HUES64 (cell line): ENCODE data around the gene TBC1D10A.

Source experiments
- H3K27ac ChIP-seq: 2 replicates; pipeline ENCODE4 v1.7.0; 2013; ENCODE audit warnings: low read depth, low read length, inconsistent platforms
- H3K27me3 ChIP-seq: 2 replicates; pipeline ENCODE4 v1.6.1; 2013; ENCODE audit warnings: mild to moderate bottlenecking, low read length; ENCODE audit not compliant: insufficient read depth
- H3K36me3 ChIP-seq: 2 replicates; pipeline ENCODE4 v1.6.1; 2013; ENCODE audit warnings: mild to moderate bottlenecking, low read length; ENCODE audit not compliant: insufficient read depth
- H3K4me1 ChIP-seq: 2 replicates; pipeline ENCODE4 v1.6.1; 2013; ENCODE audit warnings: mild to moderate bottlenecking, low read length, moderate library complexity; ENCODE audit not compliant: insufficient read depth
- H3K4me3 ChIP-seq: 2 replicates; pipeline ENCODE4 v1.5.1; 2013; ENCODE audit warnings: mild to moderate bottlenecking, low read length, moderate library complexity
- H3K9ac ChIP-seq: 2 replicates; pipeline ENCODE4 v1.6.1; 2013; ENCODE audit warnings: mild to moderate bottlenecking, low read depth, low read length
- H3K9me3 ChIP-seq: 2 replicates; pipeline ENCODE4 v1.6.1; 2013; ENCODE audit warnings: low read depth, low read length; ENCODE audit not compliant: insufficient read depth
- WGBS: fragments of 150-250, 120-280 bp; methylation state at CpG from one replicate; pipeline ENCODE4 v1.1.7; 2013; ENCODE audit warnings: missing lambda C conversion rate; 5-methylcytosine and 5-hydroxymethylcytosine counted together

TBC1D10A gene

GRCh38 chr22:30260682-30261081, 66.1 kb downstream of the TBC1D10A start:
- H3K9ac ChIP-seq, result no peak overlapping the region
- H3K9me3 ChIP-seq, result no peaks in the 10 kb centered on the region
- 90% methylated on average over 8 of the region's 8 CpGs for WGBS
- peaks cover 4% of the 10 kb centered on the region; the same call in 1 of the 2 replicates for H3K4me1 ChIP-seq
- H3K36me3 ChIP-seq, result no peaks in the 10 kb centered on the region
- H3K27me3 ChIP-seq, result peaks cover 4% of the 10 kb centered on the region; the same call in 1 of the 2 replicates
- H3K4me3 ChIP-seq, result no peak overlapping the region
- no peak overlapping the region for H3K27ac ChIP-seq

GRCh38 chr22:30260276-30260675, 66.5 kb downstream of the TBC1D10A start:
- Histone ChIP-seq H3K4me1 (peaks cover 4% of the 10 kb centered on the region; the same call in 1 of the 2 replicates), H3K27ac (no peak overlapping the region), H3K36me3 (no peaks in the 10 kb centered on the region), H3K9me3 (no peaks in the 10 kb centered on the region), H3K27me3 (peaks cover 4% of the 10 kb centered on the region; the same call in 1 of the 2 replicates), H3K9ac (no peak overlapping the region), H3K4me3 (no peak overlapping the region)
- 92% methylated on average over 11 of the region's 11 CpGs for WGBS

GRCh38 chr22:30254314-30254713, 72.4 kb downstream of the TBC1D10A start:
- no peak overlapping the region for H3K9ac ChIP-seq
- H3K27ac ChIP-seq, result no peak overlapping the region
- H3K27me3 ChIP-seq, result 0 out of 2 replicates have a peak, but pooled peaks cover 2% of the 10 kb centered on the region
- H3K4me1 ChIP-seq, result peaks cover 4% of the 10 kb centered on the region; the same call in 1 of the 2 replicates
- no peaks in the 10 kb centered on the region for H3K36me3 ChIP-seq
- no peak overlapping the region for H3K4me3 ChIP-seq
- 79% methylated on average over 6 of the region's 6 CpGs for WGBS
- no peaks in the 10 kb centered on the region for H3K9me3 ChIP-seq

GRCh38 chr22:30253205-30253852, 73.4 kb downstream of the TBC1D10A start:
- Histone ChIP-seq H3K9me3 (no peaks in the 10 kb centered on the region), H3K27ac (no peak overlapping the region), H3K36me3 (no peaks in the 10 kb centered on the region), H3K4me3 (no peak overlapping the region), H3K27me3 (0 out of 2 replicates have a peak, but pooled peaks cover 2% of the 10 kb centered on the region), H3K4me1 (peaks cover 4% of the 10 kb centered on the region; the same call in 1 of the 2 replicates), H3K9ac (no peak overlapping the region)
- 79% methylated on average over 22 of the region's 22 CpGs for WGBS

GRCh38 chr22:30252411-30253204, 74.1 kb downstream of the TBC1D10A start:
- 78% methylated on average over 22 of the region's 22 CpGs for WGBS
- Histone ChIP-seq H3K9ac (no peak overlapping the region), H3K27ac (no peak overlapping the region), H3K36me3 (no peaks in the 10 kb centered on the region), H3K4me3 (no peak overlapping the region), H3K9me3 (no peaks in the 10 kb centered on the region), H3K27me3 (0 out of 2 replicates have a peak, but pooled peaks cover 2% of the 10 kb centered on the region), H3K4me1 (no peaks in the 10 kb centered on the region)

GRCh38 chr22:30251711-30252110, 75.0 kb downstream of the TBC1D10A start:
- Histone ChIP-seq H3K4me1 (peaks cover 5% of the 10 kb centered on the region; the same call in 1 of the 2 replicates), H3K4me3 (no peak overlapping the region), H3K9ac (no peak overlapping the region), H3K27ac (no peak overlapping the region), H3K9me3 (no peaks in the 10 kb centered on the region), H3K27me3 (peaks cover 7% of the 10 kb centered on the region; the same call in 1 of the 2 replicates), H3K36me3 (no peaks in the 10 kb centered on the region)
- 91% methylated on average over 10 of the region's 10 CpGs for WGBS

- 79% methylated on average over 12 of the region's 12 CpGs for WGBS
- H3K27ac ChIP-seq, result no peak overlapping the region
- no peak overlapping the region for H3K9ac ChIP-seq
- no peaks in the 10 kb centered on the region for H3K9me3 ChIP-seq
- no peaks in the 10 kb centered on the region for H3K36me3 ChIP-seq
- H3K27me3 ChIP-seq, result peaks cover 5% of the 10 kb centered on the region; the same call in 1 of the 2 replicates
- peaks cover 8% of the 10 kb centered on the region; the same call in 1 of the 2 replicates for H3K4me1 ChIP-seq
- H3K4me3 ChIP-seq, result no peak overlapping the region
Observed at GRCh38 chr22:30250661-30251267, 76.0 kb downstream of the TBC1D10A start.

- H3K4me1 ChIP-seq, result peaks cover 13% of the 10 kb centered on the region; the same call in 1 of the 2 replicates
- no peaks in the 10 kb centered on the region for H3K9me3 ChIP-seq
- H3K36me3 ChIP-seq, result no peaks in the 10 kb centered on the region
- H3K27ac ChIP-seq, result no peak overlapping the region
- H3K27me3 ChIP-seq, result peaks cover 5% of the 10 kb centered on the region
- H3K4me3 ChIP-seq, result no peak overlapping the region
- 89% methylated on average over 3 of the region's 3 CpGs for WGBS
- no peak overlapping the region for H3K9ac ChIP-seq
Observed at GRCh38 chr22:30250039-30250565, 76.6 kb downstream of the TBC1D10A start.

GRCh38 chr22:30249049-30250038, 77.4 kb downstream of the TBC1D10A start:
- H3K9me3 ChIP-seq, result no peaks in the 10 kb centered on the region
- H3K36me3 ChIP-seq, result no peaks in the 10 kb centered on the region
- H3K27ac ChIP-seq, result no peak overlapping the region
- no peak overlapping the region for H3K4me3 ChIP-seq
- 77% methylated on average over 27 of the region's 27 CpGs for WGBS
- peaks cover 14% of the 10 kb centered on the region; the same call in 1 of the 2 replicates for H3K4me1 ChIP-seq
- H3K9ac ChIP-seq, result no peak overlapping the region
- peaks cover 5% of the 10 kb centered on the region for H3K27me3 ChIP-seq

GRCh38 chr22:30248484-30248883, 78.3 kb downstream of the TBC1D10A start:
- no peak overlapping the region for H3K4me3 ChIP-seq
- peaks cover 14% of the 10 kb centered on the region; the same call in 1 of the 2 replicates for H3K4me1 ChIP-seq
- no peak overlapping the region for H3K9ac ChIP-seq
- 87% methylated on average over 6 of the region's 6 CpGs for WGBS
- H3K9me3 ChIP-seq, result no peaks in the 10 kb centered on the region
- H3K27me3 ChIP-seq, result peaks cover 5% of the 10 kb centered on the region
- peaks cover 6% of the 10 kb centered on the region; the same call in 1 of the 2 replicates for H3K36me3 ChIP-seq
- H3K27ac ChIP-seq, result no peak overlapping the region
